HepG2 (cell line): ENCODE measurements around the gene NUF2. TPM values are rescaled to one million over a fixed set of nuclear protein-coding genes. Genes with fewer than 3 reads are reported as not detected.

ENCODE experiments used
- ATAC-seq: fragments of 200-7000 bp; cut with Tn5 transposase; 3 replicates; pipeline ENCODE4 v1.9.1; 2020; ENCODE audit warnings: mild to moderate bottlenecking, moderate library complexity
- BruUV-seq: library from RNA; stranded (reverse); fragments of 400-500 nt; replicated peaks from 2 replicates; lab custom pipeline; 2021; lab: Mats Ljungman, UMichigan
- CTCF ChIA-PET: fragments of 300-600 bp; formaldehyde crosslinking; extraction: SDS; loops from one replicate; lab custom pipeline; 2021; ENCODE audit warnings: low total read pairs, inconsistent platforms, low intra/inter-chr PET ratio; lab: Yijun Ruan, JAX
- POLR2A ChIA-PET: fragments of 350-600 bp; sonication (Branson Sonifier 250); formaldehyde crosslinking; loops from one replicate; lab custom pipeline; 2020; ENCODE audit warnings: antibody characterized with exemption, inconsistent platforms; lab: Yijun Ruan, JAX
- DNase-seq: peaks from one replicate; pipeline ENCODE4 v3.0.0-alpha.2; 2015; ENCODE audit warnings: low spot score
- FAIRE-seq: peaks from 3 replicates; lab custom pipeline; 2011; peaks lifted over from hg19 to GRCh38; lab: Jason Lieb, UNC
- H2AFZ ChIP-seq: one replicate; pipeline ENCODE4 v1.6.1; 2011; ENCODE audit warnings: low read length, inconsistent platforms
- H3K27ac ChIP-seq: fragments of 300-600 bp; 3 replicates; pipeline ENCODE4 v1.8.0; 2011; ENCODE audit warnings: mixed run types, mild to moderate bottlenecking, mixed read lengths, low read length, inconsistent platforms; ENCODE audit not compliant: insufficient read depth; ENCODE audit errors: extremely low read length
- H3K27me3 ChIP-seq, 2 experiments: fragments of 200-600 bp in 1 of 2; 2 replicates in 1 of 2; 3 replicates in 1 of 2; pipeline versions ENCODE4 v1.6.0 to v1.8.0; 2011; ENCODE audit warnings: low read length in 2 of 2, mild to moderate bottlenecking in 2 of 2, moderate library complexity in 2 of 2, inconsistent platforms in 1 of 2; ENCODE audit not compliant: insufficient read depth in 2 of 2, control insufficient read depth in 1 of 2
- H3K36me3 ChIP-seq, 2 experiments: fragments of 200-600 bp in 1 of 2; replicated peaks in 1 of 2; 2 replicates in 1 of 2; 3 replicates in 1 of 2; pipeline versions ENCODE4 v1.5.1 to v1.8.0; 2011; ENCODE audit warnings: low read length in 2 of 2, inconsistent platforms in 1 of 2; ENCODE audit not compliant: insufficient read depth in 2 of 2, control insufficient read depth in 1 of 2
- H3K4me1 ChIP-seq: 2 replicates; pipeline ENCODE4 v1.5.1; 2012; ENCODE audit warnings: low read length, inconsistent platforms; ENCODE audit not compliant: insufficient read depth
- H3K4me2 ChIP-seq: 2 replicates; pipeline ENCODE4 v1.6.0; 2011; ENCODE audit warnings: low read depth, low read length, inconsistent platforms
- H3K4me3 ChIP-seq, 3 experiments: fragments of 200-600 bp in 1 of 3; sonication (generic), shearing (Covaris generic) in 1 of 3; replicated peaks in 1 of 3; 2 replicates each; pipeline ENCODE4 v1.5.1; 2011 to 2016; ENCODE audit warnings: low read length in 3 of 3, inconsistent platforms in 2 of 3, low read depth in 2 of 3, mild to moderate bottlenecking in 2 of 3, control low read depth in 1 of 3, mixed read lengths in 1 of 3; ENCODE audit not compliant: insufficient read depth in 1 of 3
- H3K79me2 ChIP-seq: one replicate; pipeline ENCODE4 v1.6.1; 2011; ENCODE audit warnings: low read length, inconsistent platforms; ENCODE audit not compliant: insufficient read depth
- H3K9ac ChIP-seq: 2 replicates; pipeline ENCODE4 v1.6.0; 2011; ENCODE audit warnings: mild to moderate bottlenecking, low read depth, low read length, inconsistent platforms; ENCODE audit not compliant: insufficient read depth
- H3K9me3 ChIP-seq: 2 replicates; pipeline ENCODE4 v1.5.1; 2012; ENCODE audit warnings: mild to moderate bottlenecking, low read length
- H4K20me1 ChIP-seq: 2 replicates; pipeline ENCODE4 v1.6.0; 2011; ENCODE audit warnings: inconsistent platforms, mild to moderate bottlenecking, low read length, moderate library complexity; ENCODE audit not compliant: insufficient read depth
- CREB1 ChIP-seq, 2 experiments: fragments of 450-650 bp in 1 of 2; IDR thresholded peaks; 2 replicates each; pipeline ENCODE4 v1.6.1; 2016 to 2017; ENCODE audit warnings: control low read depth in 1 of 2, mild to moderate bottlenecking in 1 of 2, missing compliant biosample characterization in 1 of 2, missing genetic modification characterization in 1 of 2
- ZNF280B ChIP-seq: sonication (generic); formaldehyde crosslinking; IDR thresholded peaks from 2 replicates; pipeline ENCODE4 v1.5.0; 2020; ENCODE audit warnings: missing genetic modification reagents, mild to moderate bottlenecking, borderline replicate concordance
- ZNF30 ChIP-seq: sonication (generic); formaldehyde crosslinking; IDR thresholded peaks from 2 replicates; pipeline ENCODE4 v1.5.0; 2020; ENCODE audit warnings: mild to moderate bottlenecking, missing genetic modification reagents
- ZNF512 ChIP-seq: sonication (generic); formaldehyde crosslinking; IDR thresholded peaks from 2 replicates; pipeline ENCODE4 v1.4.0; 2020; ENCODE audit warnings: mild to moderate bottlenecking, missing genetic modification reagents
- ZNF572 ChIP-seq: sonication (generic); formaldehyde crosslinking; IDR thresholded peaks from 2 replicates; pipeline ENCODE4 v1.5.1; 2020; ENCODE audit warnings: mild to moderate bottlenecking, missing genetic modification reagents
- ZNF781 ChIP-seq: sonication (generic); formaldehyde crosslinking; IDR thresholded peaks from 2 replicates; pipeline ENCODE4 v1.5.1; 2020; ENCODE audit warnings: borderline replicate concordance, mild to moderate bottlenecking, missing genetic modification reagents; ENCODE audit errors: not compliant biosample characterization
- WGBS: methylation state at CpG from one replicate; pipeline ENCODE4 v1.1.6; 2017; ENCODE audit warnings: low lambda C conversion rate; 5-methylcytosine and 5-hydroxymethylcytosine counted together
- in situ Hi-C: cut with HindIII; loops from 2 replicates; pipeline ENCODE4 v1.10.0; 2017; ENCODE audit warnings: low pct_unique_long_range_greater_than_20kb; ENCODE audit not compliant: extremely low pct_ligation_motif_present
- intact Hi-C: fragments of 100-400 bp; cut with micrococcal nuclease; formaldehyde crosslinking; loops from one replicate; pipeline ENCODE4 v1.10.0; 2022; ENCODE audit not compliant: unreplicated experiment
- polyA plus RNA-seq, 8 experiments: library from polyadenylated mRNA; depleted of rRNA in 3 of 8; stranded (reverse) in 7 of 8; unstranded in 1 of 8; fragments of >200 nt; fragmentation: Illumina TruSeq in 4 of 8; extraction: Trizol in 4 of 8; gene quantifications; 2 replicates each; pipeline versions ENCODE4 v1.2.1 to v1.2.3, GENCODE V29; 2011 to 2016; ENCODE audit warnings: low read depth in 4 of 8, missing spikeins in 1 of 8, mixed read lengths in 1 of 8; ENCODE audit not compliant: insufficient read depth in 1 of 8
- total RNA-seq, 5 experiments: library from RNA; depleted of rRNA; stranded (reverse); fragments of >200 nt; fragmentation: Illumina TruSeq; extraction: Trizol; gene quantifications; 2 replicates each; pipeline ENCODE4 v1.2.3, GENCODE V29; 2016; ENCODE audit warnings: low read depth in 1 of 5

NUF2 gene
- total and polyA plus RNA-seq, 2 of the 13 experiments (the other 11 are each of a cell fraction or from before 2014, with no cell fraction given), result 26.0 to 39.4 TPM

- TF ChIP-seq ZNF280B (no peak), ZNF30 (CRISPR knock-in tag) (no peak), ZNF512 (CRISPR knock-in tag) (no peak), ZNF572 (no peak)
- TF ChIP-seq, all 625 proteins: peak for 0
These were observed 14.1 kb upstream of the NUF2 start (continued) for GRCh38 chr1:163307479-163308171.

DNA sequence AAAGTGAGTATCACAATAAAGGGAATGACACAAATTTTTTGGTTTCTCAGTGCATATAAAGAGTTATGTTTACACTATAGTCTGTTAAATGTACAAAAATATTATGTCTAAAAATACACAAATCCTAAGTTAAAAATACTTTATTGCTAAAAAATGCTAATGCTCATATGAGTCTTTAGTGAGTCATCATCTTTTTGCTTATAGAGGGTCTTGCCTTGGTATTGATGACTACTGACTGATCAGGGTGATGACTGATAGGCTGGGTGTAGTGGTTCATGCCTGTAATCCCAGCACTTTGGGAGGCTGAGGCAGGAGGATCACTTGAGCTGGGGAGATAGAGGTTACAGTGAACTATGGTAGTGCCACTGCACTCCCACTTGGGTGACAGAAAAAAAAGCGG lies 12.9 kb upstream of the NUF2 start:
- in situ Hi-C loops, result no loop called here
- CTCF ChIA-PET, result no interaction called here

More for the DNA sequence above, 12.9 kb upstream of the NUF2 start:
- no TSS peak for BruUV-seq
- Histone ChIP-seq H3K79me2 (no peaks in the 10 kb centered on the region), H2AFZ (no peak overlapping the region), H3K27ac (no peak overlapping the region), H3K9me3 (no peaks in the 10 kb centered on the region), H3K27me3 (no peaks in the 10 kb centered on the region; a peak in 1 of 5 replicates), H4K20me1 (no peaks in the 10 kb centered on the region), H3K4me3 (no peak overlapping the region), H3K36me3 (peaks cover 3 to 7% of the 10 kb centered on the region in 2 experiments; a peak in 1 of 5 replicates), H3K4me2 (no peak overlapping the region), H3K4me1 (no peaks in the 10 kb centered on the region), H3K9ac (no peak overlapping the region)
- DNase-seq (no peak), ATAC-seq (no peak), FAIRE-seq (no peak)
- WGBS, result 100% methylated on average over 1 of the region's 1 CpG
- POLR2A ChIA-PET, result no interaction called here
- intact Hi-C loops, result no loop called here
- TF ChIP-seq ZNF781 (CRISPR knock-in tag) (no peak), CREB1 (IDR thresholded peaks at IDR 0.05) (peak; percentile 4; the same call in 1 of the 2 replicates), CREB1 (CRISPR knock-in tag; IDR thresholded peaks at IDR 0.05) (no peak)
